H1 (cell line): Measurements from ENCODE around the gene DPM2. TPM values are rescaled to one million over a fixed set of nuclear protein-coding genes. Genes with fewer than 3 reads are reported as not detected.

Experiments
- CTCF ChIA-PET: fragments of 300-600 bp; sonication (Branson Sonifier 250); formaldehyde crosslinking; loops from one replicate; lab custom pipeline; 2021; ENCODE audit not compliant: partially characterized antibody; lab: Charles Lee
- POLR2A ChIA-PET: fragments of 300-600 bp; sonication (Branson Sonifier 250); formaldehyde crosslinking; loops from one replicate; lab custom pipeline; 2021; ENCODE audit warnings: inconsistent platforms; ENCODE audit not compliant: partially characterized antibody; lab: Charles Lee
- DNase-seq, 2 experiments: peaks; one replicate each; pipeline versions ENCODE4 v3.0.0 to v3.0.0-alpha.2; 2010 to 2022; ENCODE audit warnings: low spot score in 2 of 2, low read depth in 1 of 2, mixed read lengths in 1 of 2
- FAIRE-seq: peaks from 2 replicates; lab custom pipeline; 2011; peaks lifted over from hg19 to GRCh38; lab: Jason Lieb, UNC
- H2AFZ ChIP-seq: 2 replicates; pipeline ENCODE4 v1.8.1; 2012; ENCODE audit warnings: low read length, inconsistent platforms
- H2AK5ac ChIP-seq: 2 replicates; pipeline ENCODE4 v1.6.1; 2013; ENCODE audit warnings: low read depth, low read length
- H2BK120ac ChIP-seq: replicated peaks from 2 replicates; pipeline ENCODE3; 2013; ENCODE audit warnings: low read depth, low read length, inconsistent platforms
- H2BK12ac ChIP-seq: 2 replicates; pipeline ENCODE4 v1.6.1; 2013; ENCODE audit warnings: low read depth, low read length
- H2BK15ac ChIP-seq: 2 replicates; pipeline ENCODE4 v1.6.1; 2013; ENCODE audit warnings: low read length
- H2BK20ac ChIP-seq: 2 replicates; pipeline ENCODE4 v1.6.1; 2013; ENCODE audit warnings: low read length
- H2BK5ac ChIP-seq: 2 replicates; pipeline ENCODE4 v1.6.1; 2013; ENCODE audit warnings: low read depth, low read length
- H3K14ac ChIP-seq: 2 replicates; pipeline ENCODE4 v1.6.1; 2013; ENCODE audit warnings: inconsistent platforms; ENCODE audit not compliant: insufficient read length
- H3K18ac ChIP-seq: 2 replicates; pipeline ENCODE4 v1.6.1; 2013; ENCODE audit warnings: low read length; ENCODE audit errors: extremely low read depth
- H3K23ac ChIP-seq: 2 replicates; pipeline ENCODE4 v1.6.1; 2013; ENCODE audit warnings: inconsistent platforms; ENCODE audit not compliant: insufficient read length
- H3K23me2 ChIP-seq: 2 replicates; pipeline ENCODE4 v1.6.1; 2013; ENCODE audit warnings: low read depth, low read length
- H3K27ac ChIP-seq: 2 replicates; pipeline ENCODE4 v1.6.1; 2011; ENCODE audit warnings: low read depth, low read length, inconsistent platforms
- H3K27me3 ChIP-seq, 4 experiments: replicated peaks in 1 of 4; 1 replicate in 1 of 4; 2 replicates in 3 of 4; pipeline versions ENCODE4 v1.6.1 to v1.8.1; 2011 to 2013; ENCODE audit warnings: low read length in 3 of 4, mild to moderate bottlenecking in 3 of 4, inconsistent platforms in 2 of 4, mixed read lengths in 2 of 4, moderate library complexity in 1 of 4; ENCODE audit not compliant: control insufficient read depth in 3 of 4, insufficient read depth in 3 of 4; ENCODE audit errors: extremely low read depth in 1 of 4
- H3K36me3 ChIP-seq, 4 experiments: 2 replicates each; pipeline versions ENCODE4 v1.6.1 to v1.8.1; 2011 to 2013; ENCODE audit warnings: mild to moderate bottlenecking in 4 of 4, low read length in 3 of 4, moderate library complexity in 2 of 4, control low read depth in 1 of 4, inconsistent platforms in 1 of 4; ENCODE audit not compliant: insufficient read depth in 4 of 4, control insufficient read depth in 2 of 4
- H3K4ac ChIP-seq: replicated peaks from 2 replicates; pipeline ENCODE3; 2013; ENCODE audit warnings: low read length, low read depth, mixed read lengths, inconsistent platforms; ENCODE audit not compliant: insufficient read length
- H3K4me1 ChIP-seq, 4 experiments: replicated peaks in 1 of 4; 1 replicate in 1 of 4; 2 replicates in 3 of 4; pipeline versions ENCODE4 v1.6.1 to v1.8.1; 2011 to 2013; ENCODE audit warnings: low read length in 3 of 4, inconsistent platforms in 2 of 4, mixed read lengths in 1 of 4; ENCODE audit not compliant: insufficient read depth in 4 of 4, control insufficient read depth in 3 of 4
- H3K4me2 ChIP-seq, 2 experiments: 2 replicates each; pipeline versions ENCODE4 v1.6.1 to v1.8.1; 2011 to 2013; ENCODE audit warnings: low read depth in 2 of 2, low read length in 2 of 2, control low read depth in 1 of 2, inconsistent platforms in 1 of 2, mild to moderate bottlenecking in 1 of 2; ENCODE audit not compliant: insufficient read depth in 1 of 2
- H3K4me3 ChIP-seq, 4 experiments: fragments of 200-600, 300-600 bp in 1 of 4; sonication (generic), shearing (Covaris generic), sonication (Bioruptor Twin) in 1 of 4; 2 replicates each; pipeline versions ENCODE4 v1.5.1 to v1.8.1; 2011 to 2016; ENCODE audit warnings: low read length in 4 of 4, low read depth in 3 of 4, control low read depth in 2 of 4, inconsistent platforms in 2 of 4, mild to moderate bottlenecking in 2 of 4, mixed read lengths in 1 of 4, moderate library complexity in 1 of 4; ENCODE audit not compliant: insufficient read depth in 2 of 4; ENCODE audit errors: extremely low read depth in 1 of 4
- H3K56ac ChIP-seq: replicated peaks from 2 replicates; pipeline ENCODE3; 2013; ENCODE audit warnings: low read depth, mild to moderate bottlenecking, mixed read lengths, low read length, inconsistent platforms; ENCODE audit not compliant: insufficient read length
- H3K79me1 ChIP-seq: 2 replicates; pipeline ENCODE4 v1.6.1; 2013; ENCODE audit warnings: low read depth, low read length, control low read depth
- H3K79me2 ChIP-seq, 2 experiments: 2 replicates each; pipeline versions ENCODE4 v1.6.1 to v1.8.1; 2012 to 2013; ENCODE audit warnings: low read length in 2 of 2, mild to moderate bottlenecking in 2 of 2, inconsistent platforms in 1 of 2; ENCODE audit not compliant: insufficient read depth in 2 of 2, control insufficient read depth in 1 of 2
- H3K9ac ChIP-seq, 4 experiments: replicated peaks in 1 of 4; 1 replicate in 1 of 4; 2 replicates in 3 of 4; pipeline versions ENCODE4 v1.6.1 to v1.8.1; 2011 to 2013; ENCODE audit warnings: low read depth in 3 of 4, low read length in 3 of 4, control low read depth in 2 of 4, mild to moderate bottlenecking in 2 of 4, moderate library complexity in 2 of 4, inconsistent platforms in 1 of 4; ENCODE audit errors: extremely low read depth in 1 of 4
- H3K9me3 ChIP-seq, 2 experiments: 2 replicates each; pipeline versions ENCODE4 v1.6.1 to v1.8.1; 2012 to 2013; ENCODE audit warnings: mild to moderate bottlenecking in 2 of 2, moderate library complexity in 2 of 2, control low read depth in 1 of 2, inconsistent platforms in 1 of 2, low read depth in 1 of 2, low read length in 1 of 2, mixed read lengths in 1 of 2; ENCODE audit not compliant: insufficient read depth in 2 of 2
- H4K20me1 ChIP-seq, 2 experiments: replicated peaks in 1 of 2; 2 replicates each; pipeline versions ENCODE3 to v1.8.1; 2011 to 2013; ENCODE audit warnings: inconsistent platforms in 2 of 2, low read length in 2 of 2, mild to moderate bottlenecking in 1 of 2; ENCODE audit not compliant: insufficient read depth in 2 of 2, control insufficient read depth in 1 of 2
- H4K5ac ChIP-seq: 2 replicates; pipeline ENCODE4 v1.6.1; 2013; ENCODE audit warnings: low read length, low read depth, mixed read lengths, inconsistent platforms; ENCODE audit not compliant: insufficient read length
- H4K8ac ChIP-seq: 2 replicates; pipeline ENCODE4 v1.8.0; 2013; ENCODE audit warnings: mild to moderate bottlenecking, moderate library complexity, low read length, inconsistent platforms; ENCODE audit not compliant: insufficient read depth; ENCODE audit errors: extremely low read depth
- H4K91ac ChIP-seq: replicated peaks from 2 replicates; pipeline ENCODE3; 2013; ENCODE audit warnings: low read length, mixed read lengths, inconsistent platforms; ENCODE audit not compliant: insufficient read length
- CBX5 ChIP-seq: fragments of 300-800, 300-1000 bp; sonication (generic); IDR thresholded peaks from 2 replicates; pipeline ENCODE4 v1.7.1; 2016; ENCODE audit warnings: antibody characterized with exemption, low read length, low read depth
- POU5F1 ChIP-seq: IDR thresholded peaks from 2 replicates; pipeline ENCODE4 v1.6.1; 2011; ENCODE audit warnings: low read depth, mild to moderate bottlenecking, low read length, moderate library complexity
- SRF ChIP-seq: IDR thresholded peaks from 2 replicates; pipeline ENCODE4 v1.6.1; 2011; ENCODE audit warnings: mild to moderate bottlenecking, low read depth, low read length, moderate library complexity
- WGBS, 2 experiments: shearing (Covaris generic) in 1 of 2; methylation state at CpG; one replicate each; pipeline versions ENCODE4 v1.1.6 to v1.1.7; 2013 to 2015; ENCODE audit warnings: low lambda C conversion rate in 2 of 2, mixed read lengths in 2 of 2, inconsistent platforms in 1 of 2, low coverage in 1 of 2, missing lambda C conversion rate in 1 of 2; ENCODE audit not compliant: insufficient replicate concordance in 2 of 2, insufficient coverage in 1 of 2, insufficient read length in 1 of 2; ENCODE audit errors: extremely low coverage in 1 of 2, missing lambda C conversion rate in 1 of 2; 5-methylcytosine and 5-hydroxymethylcytosine counted together
- polyA plus RNA-seq, 7 experiments: library from polyadenylated mRNA; depleted of rRNA in 3 of 7; stranded (reverse) in 5 of 7; unstranded in 2 of 7; fragments of >200 nt in 5 of 7; fragments of 200-250 nt in 2 of 7; gene quantifications; 1 replicate in 5 of 7; 2 replicates in 1 of 7; 4 replicates in 1 of 7; pipeline versions ENCODE4 v1.2.1 to v1.2.3, GENCODE V29; 2011 to 2013; ENCODE audit warnings: missing spikeins in 2 of 7, mixed read lengths in 2 of 7
- total RNA-seq: library from RNA; stranded (reverse); fragmentation: NEBNext Ultra II Directional; extraction: Animal tissue kit (Norgen Biotek cat#: 25700); gene quantifications from 2 replicates; pipeline ENCODE4 v1.2.1, GENCODE V29; 2021

DPM2 gene
- total and polyA plus RNA-seq, 2 of the 8 experiments (the other 6 are each of a cell fraction or from before 2014, with no cell fraction given), result 45.4 to 95.4 TPM

GRCh38 chr9:127944586-127945218 lies 7.0 kb upstream of the DPM2 start:
- H3K4me1 ChIP-seq, result peaks cover 0 to 16% (median 7%) of the 10 kb centered on the region in 4 experiments; a peak in 6 of 7 replicates
- H3K56ac ChIP-seq, result no peak overlapping the region
- ChIA-PET CTCF (interaction anchor here (1.1 to 35.5 kb wide), 15 partner anchors 10 to 173 kb away, joined by 3 to 825 read pairs (median 16); partner anchors contain the start of genes EEIG1 and PIP5KL1), POLR2A (no interaction called here)
- no peak overlapping the region for H3K4ac ChIP-seq
- no peaks in the 10 kb centered on the region; the same call in 1 of the 2 replicates for H3K79me1 ChIP-seq
- H3K36me3 ChIP-seq, result peaks cover 7 to 16% (median 13%) of the 10 kb centered on the region in 4 experiments
- no peak overlapping the region for H3K14ac ChIP-seq
- no peak overlapping the region for H2BK20ac ChIP-seq
- H3K4me2 ChIP-seq, result no peak overlapping the region
- no peak overlapping the region for H2BK15ac ChIP-seq
- no peak overlapping the region for H4K5ac ChIP-seq
- no peak overlapping the region for H2BK120ac ChIP-seq
- H2BK12ac ChIP-seq, result no peak overlapping the region
- no peaks in the 10 kb centered on the region for H3K27me3 ChIP-seq
- peaks cover 8 to 20% of the 10 kb centered on the region in 2 experiments for H4K20me1 ChIP-seq
- no peak overlapping the region for H2AFZ ChIP-seq
- H3K18ac ChIP-seq, result no peak overlapping the region
- WGBS, 2 experiments, result 93% methylated on average over 37 of the region's 38 CpGs; no CpG with 5 or more reads in 1 of the 2 experiments
- H2AK5ac ChIP-seq, result no peak overlapping the region
- no peaks in the 10 kb centered on the region for H3K79me2 ChIP-seq
- H4K91ac ChIP-seq, result no peak overlapping the region
- no peak overlapping the region for H3K4me3 ChIP-seq
- no peak overlapping the region for H3K23ac ChIP-seq
- FAIRE-seq (no peak), DNase-seq (no peak)
- no peak overlapping the region for H2BK5ac ChIP-seq
- TF ChIP-seq SRF (no peak), POU5F1 (no peak), CBX5 (no peak)
- H3K23me2 ChIP-seq, result no peaks in the 10 kb centered on the region
- H3K9me3 ChIP-seq, result no peaks in the 10 kb centered on the region
- H4K8ac ChIP-seq, result no peak overlapping the region
- no peak overlapping the region for H3K9ac ChIP-seq
- H3K27ac ChIP-seq, result no peak overlapping the region
